K562 (cell line): ENCODE measurements around the gene CLK4.

Source experiments
- ADNP ChIP-seq: fragments of 200-800 bp; sonication (Bioruptor generic); IDR thresholded peaks from 2 replicates; pipeline ENCODE4 v1.6.1; 2016; ENCODE audit warnings: missing genetic modification characterization, missing compliant biosample characterization
- NFYB ChIP-seq: IDR thresholded peaks from 2 replicates; pipeline ENCODE4 v1.6.1; 2011; ENCODE audit warnings: mild to moderate bottlenecking, moderate library complexity; ENCODE audit not compliant: insufficient read length; ENCODE audit errors: extremely low read depth
- SMC3 ChIP-seq: conservative IDR thresholded peaks from 2 replicates; pipeline ENCODE4 v1.6.1; 2011; ENCODE audit warnings: low read depth, low read length, improper control_type of control experiment; ENCODE audit not compliant: insufficient read depth
- SRF ChIP-seq, 2 experiments: fragments of 250-450, 450-650 bp in 1 of 2; sonication (Bioruptor Pico) in 1 of 2; sonication (generic) in 1 of 2; formaldehyde crosslinking; IDR thresholded peaks; 2 replicates each; pipeline versions ENCODE4 v1.5.0 to v1.5.1; 2020 to 2022; ENCODE audit warnings: mild to moderate bottlenecking in 1 of 2, missing genetic modification reagents in 1 of 2
- TAF9B ChIP-seq: fragments of 450-650 bp; IDR thresholded peaks from 2 replicates; pipeline ENCODE4 v1.6.1; 2018; ENCODE audit warnings: mild to moderate bottlenecking; ENCODE audit not compliant: partially characterized antibody
- ZBTB2 ChIP-seq: fragments of 450-650 bp; IDR thresholded peaks from 2 replicates; pipeline ENCODE4 v1.6.1; 2016; ENCODE audit warnings: antibody characterized with exemption
- ZBTB26 ChIP-seq: fragments of 450-650 bp; formaldehyde crosslinking; IDR thresholded peaks from 2 replicates; pipeline ENCODE4 v1.4.0; 2022; ENCODE audit warnings: missing genetic modification characterization
- ZNF253 ChIP-seq: fragments of 250-450 bp; sonication (Bioruptor Pico); conservative IDR thresholded peaks from 2 replicates; pipeline ENCODE4 v1.6.1; 2021; ENCODE audit warnings: mild to moderate bottlenecking
- ZNF583 ChIP-seq: fragments of 250-450 bp; sonication (Bioruptor Pico); IDR thresholded peaks from 2 replicates; pipeline ENCODE4 v1.4.0; 2020

DNA sequence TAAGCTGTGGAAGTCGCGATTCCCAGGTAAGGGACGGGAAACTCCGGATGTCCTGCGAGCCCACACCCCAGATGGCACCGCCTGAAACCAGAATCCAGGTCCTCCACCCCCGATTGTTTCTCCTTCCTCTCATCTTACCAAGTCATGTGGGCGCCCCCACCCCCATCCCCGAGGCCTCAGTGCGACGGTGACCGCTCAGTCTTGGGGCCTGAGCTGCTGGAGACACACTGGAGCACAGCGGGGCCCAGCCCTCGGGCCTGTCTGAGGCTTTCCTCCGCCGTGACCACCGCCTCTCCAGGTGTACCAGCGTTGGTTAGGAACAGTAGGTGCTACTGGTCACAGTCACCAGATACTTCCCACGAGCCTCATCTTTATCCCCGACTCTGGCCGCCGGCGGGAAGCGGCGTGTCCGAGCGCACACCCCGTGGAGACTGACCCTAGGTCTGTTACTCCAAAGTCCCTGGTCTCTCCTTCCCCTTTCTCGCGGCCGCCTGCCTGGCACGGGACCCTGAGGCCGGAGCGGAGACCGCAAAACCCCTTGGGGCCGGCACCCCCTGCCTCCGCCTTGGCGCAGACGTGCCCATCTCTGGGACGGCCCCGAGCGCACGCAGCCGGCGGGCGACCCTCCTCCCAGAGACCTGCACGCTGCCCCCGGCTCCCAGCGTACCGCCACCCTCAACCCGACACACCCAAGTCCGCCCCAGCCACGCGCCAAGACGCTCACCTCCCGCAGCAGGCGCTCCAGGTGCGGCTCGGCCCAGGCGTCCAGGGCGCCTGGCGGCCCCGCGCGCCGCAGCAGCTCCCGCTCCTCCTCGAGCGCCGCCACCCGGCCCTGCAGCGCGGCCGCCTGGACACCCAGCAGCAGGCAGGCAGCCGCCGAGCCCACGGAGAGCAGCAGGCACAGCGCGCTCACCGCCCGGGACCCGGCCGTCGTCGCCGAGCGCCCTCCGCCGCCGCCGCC, 37.4 kb downstream of the CLK4 start:
- TF ChIP-seq ZBTB2 = no peak
- no peak for TF ChIP-seq TAF9B
- TF ChIP-seq ADNP (tag) = no peak
- no peak for TF ChIP-seq ZNF583 (CRISPR knock-in tag)
- TF ChIP-seq SRF (CRISPR knock-in tag; IDR thresholded peaks at IDR 0.05) = no peak
- TF ChIP-seq ZBTB26 (CRISPR knock-in tag) = no peak
- no peak for TF ChIP-seq ZNF253 (CRISPR knock-in tag)
- no peak; the same call in 1 of the 2 replicates for TF ChIP-seq SMC3
- TF ChIP-seq NFYB = no peak
